ENCODE measurements around the gene CNBD2. TPM values are rescaled to one million over a fixed set of nuclear protein-coding genes. Genes with fewer than 3 reads are reported as not detected.

The CNBD2 gene
- total RNA-seq, 4 donors from 2014 or later = 6.4 to 18.7 (median 8.6) TPM

DNA sequence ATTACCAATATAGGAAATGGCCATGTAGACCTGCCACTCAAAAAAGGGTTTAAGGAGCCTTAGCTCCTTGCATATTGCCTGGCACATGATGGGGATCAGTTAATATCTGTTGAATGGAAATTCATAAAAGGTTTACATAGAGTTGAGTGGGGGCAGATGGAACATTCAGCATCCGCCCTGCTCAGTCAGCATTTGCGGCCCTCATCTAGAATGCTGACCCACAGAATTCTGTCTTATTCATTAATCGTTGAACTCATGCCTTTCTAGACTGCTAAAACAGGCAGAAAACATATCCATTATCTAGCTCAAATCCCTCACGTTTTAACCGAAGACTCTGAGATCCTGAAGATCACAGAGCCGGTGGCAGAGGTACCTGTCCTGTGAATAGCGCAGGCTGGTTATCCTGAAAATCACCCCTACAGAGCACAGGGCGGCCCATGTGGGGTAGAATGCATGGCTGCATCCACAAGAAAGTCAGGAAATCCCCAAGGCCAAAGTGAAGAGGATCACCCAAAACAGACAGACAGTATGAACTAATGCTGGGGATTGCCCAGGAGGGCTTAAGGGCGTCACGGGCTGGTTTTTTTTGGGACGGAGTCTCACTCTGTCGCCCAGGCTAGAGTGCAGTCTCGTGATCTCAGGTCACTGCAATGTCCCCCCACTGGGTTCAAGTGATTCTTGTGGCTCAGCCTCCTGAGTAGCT is 59.9 kb downstream of the CNBD2 start:
- H3K4me1 ChIP-seq = no peaks in the 10 kb centered on the region
- no peak for TF ChIP-seq POLR2A (IDR thresholded peaks at IDR 0.05)
- TF ChIP-seq CTCF (IDR thresholded peaks at IDR 0.05 in 4 of 5, conservative IDR thresholded peaks at IDR 0.05 in 1 of 5) = no peak
- no peak overlapping the region for H3K27ac ChIP-seq
- DNase-seq (no peak), ATAC-seq (no peak)
- H3K9me3 ChIP-seq = no peaks in the 10 kb centered on the region
- no peaks in the 10 kb centered on the region for H3K27me3 ChIP-seq
- no peak overlapping the region for H3K4me3 ChIP-seq
- no peaks in the 10 kb centered on the region for H3K36me3 ChIP-seq
- in situ Hi-C loops (cut with MboI; ENCODE audit: low sequenced_read_pairs in 4 of 4) (no loop called here), intact Hi-C loops (cut with DNase I; ENCODE audit: low total_unique reads) (no loop called here)

- no peaks in the 10 kb centered on the region for H3K9me3 ChIP-seq
- ATAC-seq (no peak), DNase-seq (no peak)
- no peaks in the 10 kb centered on the region for H3K36me3 ChIP-seq
- H3K4me3 ChIP-seq = no peak overlapping the region
- in situ Hi-C loops (cut with MboI; ENCODE audit: low sequenced_read_pairs in 4 of 4) (no loop called here), intact Hi-C loops (cut with DNase I; ENCODE audit: low total_unique reads) (no loop called here)
- H3K27ac ChIP-seq = no peak overlapping the region
- H3K27me3 ChIP-seq = no peaks in the 10 kb centered on the region
- TF ChIP-seq POLR2A (IDR thresholded peaks at IDR 0.05) (no peak), CTCF (IDR thresholded peaks at IDR 0.05 in 4 of 5, conservative IDR thresholded peaks at IDR 0.05 in 1 of 5) (no peak)
- no peaks in the 10 kb centered on the region for H3K4me1 ChIP-seq
These were observed 61.8 kb downstream of the CNBD2 start for GRCh38 chr20:36030149-36030548.

- Histone ChIP-seq H3K4me1 (no peaks in the 10 kb centered on the region), H3K27ac (no peak overlapping the region), H3K27me3 (no peaks in the 10 kb centered on the region), H3K36me3 (no peaks in the 10 kb centered on the region), H3K9me3 (no peaks in the 10 kb centered on the region), H3K4me3 (no peak overlapping the region)
- in situ Hi-C loops (cut with MboI; ENCODE audit: low sequenced_read_pairs in 4 of 4) (no loop called here), intact Hi-C loops (cut with DNase I; ENCODE audit: low total_unique reads) (no loop called here)
- TF ChIP-seq POLR2A (IDR thresholded peaks at IDR 0.05) (no peak), CTCF (IDR thresholded peaks at IDR 0.05 in 4 of 5, conservative IDR thresholded peaks at IDR 0.05 in 1 of 5) (no peak)
- ATAC-seq (no peak), DNase-seq (no peak)
These were observed 63.4 kb downstream of the CNBD2 start for GRCh38 chr20:36031806-36032205.

GRCh38 chr20:36034875-36035274 is 66.5 kb downstream of the CNBD2 start:
- no peak overlapping the region for H3K4me3 ChIP-seq
- H3K9me3 ChIP-seq = no peaks in the 10 kb centered on the region
- intact Hi-C loops (cut with DNase I; ENCODE audit: low total_unique reads) (no loop called here), in situ Hi-C loops (cut with MboI; ENCODE audit: low sequenced_read_pairs in 4 of 4) (no loop called here)
- TF ChIP-seq POLR2A (IDR thresholded peaks at IDR 0.05) (no peak), CTCF (IDR thresholded peaks at IDR 0.05 in 4 of 5, conservative IDR thresholded peaks at IDR 0.05 in 1 of 5) (no peak)
- no peaks in the 10 kb centered on the region for H3K4me1 ChIP-seq
- no peak overlapping the region for H3K27ac ChIP-seq
- no peak for DNase-seq
- H3K36me3 ChIP-seq = no peaks in the 10 kb centered on the region
- H3K27me3 ChIP-seq = no peaks in the 10 kb centered on the region
- no peak for ATAC-seq

DNA sequence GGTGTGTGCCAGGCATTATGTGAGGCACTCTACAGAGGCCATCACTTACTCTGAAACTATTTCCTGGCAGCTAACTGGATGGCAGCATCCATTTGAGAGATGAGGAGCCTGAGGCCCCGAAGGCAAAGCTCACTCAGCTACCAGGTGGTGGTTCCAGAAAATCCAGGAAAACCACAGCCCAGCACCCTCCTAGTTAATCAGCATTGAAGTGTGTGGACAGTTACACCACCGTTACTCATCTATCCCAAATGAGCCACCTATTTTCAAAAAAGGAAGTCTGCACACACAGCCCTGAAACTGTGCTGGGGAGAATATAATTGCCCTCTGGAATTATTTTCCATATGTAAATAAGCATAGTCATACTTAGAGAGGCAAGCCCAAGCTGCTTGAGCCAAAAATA is 67.4 kb downstream of the CNBD2 start:
- H3K4me1 ChIP-seq = no peaks in the 10 kb centered on the region
- intact Hi-C loops (cut with DNase I; ENCODE audit: low total_unique reads) = no loop called here
- DNase-seq = no peak

More for the DNA sequence above, 67.4 kb downstream of the CNBD2 start:
- H3K36me3 ChIP-seq = no peaks in the 10 kb centered on the region
- no peaks in the 10 kb centered on the region for H3K27me3 ChIP-seq
- no peak for TF ChIP-seq POLR2A (IDR thresholded peaks at IDR 0.05)
- TF ChIP-seq CTCF (IDR thresholded peaks at IDR 0.05 in 4 of 5, conservative IDR thresholded peaks at IDR 0.05 in 1 of 5) = no peak
- in situ Hi-C loops (cut with MboI; ENCODE audit: low sequenced_read_pairs in 4 of 4) = no loop called here
- H3K27ac ChIP-seq = no peak overlapping the region
- no peak for ATAC-seq
- H3K9me3 ChIP-seq = no peaks in the 10 kb centered on the region
- H3K4me3 ChIP-seq = no peak overlapping the region

Data from gastrocnemius medialis (tissue), 4 donors.